Endothelial cell of umbilical vein (primary cell): ENCODE measurements around the gene AKAP12. TPM values are rescaled to one million over a fixed set of nuclear protein-coding genes. Genes with fewer than 3 reads are reported as not detected.
A peak's percentile ranks its signal among the peaks of the same experiment; 100 is the strongest.

Experiments
- BruUV-seq: library from RNA; stranded (reverse); fragments of 400-500 nt; replicated peaks from 2 replicates; lab custom pipeline; 2021; lab: Mats Ljungman, UMichigan
- CTCF ChIA-PET: fragments of 300-600, 350-600 bp; sonication (Branson Sonifier 250); formaldehyde crosslinking; loops from one replicate; lab custom pipeline; 2021; ENCODE audit warnings: antibody characterized with exemption, inconsistent platforms; lab: Charles Lee
- POLR2A ChIA-PET: fragments of 300-600, 350-600 bp; sonication (Branson Sonifier 250); formaldehyde crosslinking; loops from one replicate; lab custom pipeline; 2021; ENCODE audit warnings: antibody characterized with exemption, inconsistent platforms; lab: Charles Lee
- DNase-seq: peaks from one replicate; pipeline ENCODE4 v3.0.0-alpha.2; 2011; ENCODE audit warnings: low read depth, low spot score
- FAIRE-seq: peaks from 2 replicates; lab custom pipeline; 2011; peaks lifted over from hg19 to GRCh38; lab: Jason Lieb, UNC
- H2AFZ ChIP-seq: 2 replicates; pipeline ENCODE4 v1.6.0; 2012; ENCODE audit warnings: low read depth, low read length, control low read depth, inconsistent platforms
- H3K27ac ChIP-seq: 2 replicates; pipeline ENCODE4 v1.5.1; 2011; ENCODE audit warnings: low read depth, mild to moderate bottlenecking, control low read depth, low read length, moderate library complexity; ENCODE audit not compliant: insufficient read depth
- H3K27me3 ChIP-seq, 2 experiments: 2 replicates each; pipeline versions ENCODE4 v1.6.0 to v1.6.1; 2011; ENCODE audit warnings: low read length in 2 of 2, mixed read lengths in 1 of 2; ENCODE audit not compliant: control insufficient read depth in 2 of 2, insufficient read depth in 2 of 2
- H3K36me3 ChIP-seq, 2 experiments: 2 replicates in 1 of 2; 3 replicates in 1 of 2; pipeline ENCODE4 v1.5.1; 2011; ENCODE audit warnings: low read length in 2 of 2, mild to moderate bottlenecking in 1 of 2, moderate library complexity in 1 of 2; ENCODE audit not compliant: control insufficient read depth in 2 of 2, insufficient read depth in 2 of 2; ENCODE audit errors: extremely low read depth in 1 of 2
- H3K4me1 ChIP-seq: 3 replicates; pipeline ENCODE4 v1.5.1; 2011; ENCODE audit warnings: mild to moderate bottlenecking, low read length; ENCODE audit not compliant: control insufficient read depth, insufficient read depth; ENCODE audit errors: extremely low read depth
- H3K4me2 ChIP-seq: 2 replicates; pipeline ENCODE4 v1.6.1; 2011; ENCODE audit warnings: low read length, control low read depth, mixed read lengths; ENCODE audit not compliant: insufficient read depth
- H3K4me3 ChIP-seq, 3 experiments: fragments of 200-600 bp in 1 of 3; sonication (generic), shearing (Covaris generic) in 1 of 3; replicated peaks in 1 of 3; 2 replicates each; pipeline ENCODE4 v1.5.1; 2011 to 2016; ENCODE audit warnings: control low read depth in 3 of 3, low read length in 3 of 3, mild to moderate bottlenecking in 2 of 3, inconsistent platforms in 1 of 3, low read depth in 1 of 3, moderate library complexity in 1 of 3; ENCODE audit not compliant: insufficient read depth in 1 of 3
- H3K79me2 ChIP-seq: 2 replicates; pipeline ENCODE4 v1.6.0; 2012; ENCODE audit warnings: low read length, inconsistent platforms; ENCODE audit not compliant: control insufficient read depth, insufficient read depth
- H3K9ac ChIP-seq: replicated peaks from 2 replicates; pipeline ENCODE3; 2011; ENCODE audit warnings: low read length, control low read depth; ENCODE audit not compliant: insufficient read depth; ENCODE audit errors: extremely low read depth
- H3K9me1 ChIP-seq: replicated peaks from 3 replicates; pipeline ENCODE4 v1.6.0; 2011; ENCODE audit warnings: mild to moderate bottlenecking, low read length; ENCODE audit not compliant: control insufficient read depth, insufficient read depth; ENCODE audit errors: extremely low read depth
- H3K9me3 ChIP-seq: replicated peaks from 2 replicates; pipeline ENCODE4 v1.5.1; 2012; ENCODE audit warnings: low read length, inconsistent platforms; ENCODE audit not compliant: control insufficient read depth, insufficient read depth
- H4K20me1 ChIP-seq: replicated peaks from 2 replicates; pipeline ENCODE3; 2011; ENCODE audit warnings: mild to moderate bottlenecking, low read length; ENCODE audit not compliant: control insufficient read depth, insufficient read depth; ENCODE audit errors: extremely low read depth
- EZH2 ChIP-seq: IDR thresholded peaks from 2 replicates; pipeline ENCODE4 v1.6.1; 2012; ENCODE audit warnings: borderline replicate concordance, low read depth, mild to moderate bottlenecking, moderate library complexity, low read length, inconsistent platforms; ENCODE audit not compliant: severe bottlenecking
- FOS ChIP-seq: IDR thresholded peaks from 2 replicates; pipeline ENCODE4 v1.6.1; 2011; ENCODE audit warnings: mild to moderate bottlenecking, low read length, moderate library complexity, borderline replicate concordance; ENCODE audit not compliant: insufficient read depth
- GATA2 ChIP-seq: IDR thresholded peaks from 2 replicates; pipeline ENCODE4 v1.7.0; 2011; ENCODE audit warnings: low read depth, mild to moderate bottlenecking, moderate library complexity, mixed read lengths, low read length; ENCODE audit not compliant: insufficient read length, insufficient read depth
- JUN ChIP-seq: IDR thresholded peaks from 2 replicates; pipeline ENCODE4 v1.6.1; 2011; ENCODE audit warnings: borderline replicate concordance, low read depth; ENCODE audit not compliant: insufficient read length, insufficient read depth
- POLR2A ChIP-seq: IDR thresholded peaks from 2 replicates; pipeline ENCODE4 v1.6.1; 2012; ENCODE audit warnings: low read depth, mild to moderate bottlenecking, control low read depth, low read length
- POLR2AphosphoS5 ChIP-seq: IDR thresholded peaks from 2 replicates; pipeline ENCODE4 v1.6.1; 2012; ENCODE audit warnings: low read depth, mild to moderate bottlenecking, control low read depth, low read length, moderate library complexity; ENCODE audit not compliant: insufficient read depth
- dilution Hi-C: fragments of 300-500 bp; cut with MboI; formaldehyde crosslinking; loops from one replicate; pipeline ENCODE4 v1.15.0; 2019; ENCODE audit warnings: low sequenced_read_pairs; ENCODE audit not compliant: extremely low pct_ligation_motif_present
- intact Hi-C: fragments of 100-400 bp; cut with micrococcal nuclease; formaldehyde crosslinking; loops from one replicate; pipeline ENCODE4 v1.10.0; 2022
- polyA plus RNA-seq, 4 experiments: library from polyadenylated mRNA; depleted of rRNA in 3 of 4; stranded (reverse) in 3 of 4; unstranded in 1 of 4; fragments of >200 nt; gene quantifications; 2 replicates each; pipeline versions ENCODE4 v1.2.1 to v1.2.3, GENCODE V29; 2011 to 2012; ENCODE audit warnings: missing spikeins in 1 of 4
- total RNA-seq: library from RNA; stranded (reverse); gene quantifications from 2 replicates; pipeline ENCODE4 v1.2.3, GENCODE V29; 2021
- TF ChIP-seq, protein P1 (sequence below): IDR thresholded peaks from 2 replicates; pipeline ENCODE4 v1.6.1; 2011; ENCODE audit not compliant: insufficient read depth, insufficient read length
- TF ChIP-seq, protein P2 (sequence below), 2 donors: IDR thresholded peaks; 1 replicate in 1 of 2; 2 replicates in 1 of 2; pipeline ENCODE4 v1.5.1; 2011; ENCODE audit warnings: low read length in 2 of 2, mild to moderate bottlenecking in 2 of 2, moderate library complexity in 2 of 2, control low read depth in 1 of 2, inconsistent platforms in 1 of 2, low read depth in 1 of 2; ENCODE audit not compliant: insufficient read depth in 1 of 2; ENCODE audit errors: extremely low read depth in 1 of 2

AKAP12 gene
- total and polyA plus RNA-seq, 2 donors (not counting 3 experiments of a cell fraction or from before 2014, with no cell fraction given), result 46.9 to 340 TPM

DNA sequence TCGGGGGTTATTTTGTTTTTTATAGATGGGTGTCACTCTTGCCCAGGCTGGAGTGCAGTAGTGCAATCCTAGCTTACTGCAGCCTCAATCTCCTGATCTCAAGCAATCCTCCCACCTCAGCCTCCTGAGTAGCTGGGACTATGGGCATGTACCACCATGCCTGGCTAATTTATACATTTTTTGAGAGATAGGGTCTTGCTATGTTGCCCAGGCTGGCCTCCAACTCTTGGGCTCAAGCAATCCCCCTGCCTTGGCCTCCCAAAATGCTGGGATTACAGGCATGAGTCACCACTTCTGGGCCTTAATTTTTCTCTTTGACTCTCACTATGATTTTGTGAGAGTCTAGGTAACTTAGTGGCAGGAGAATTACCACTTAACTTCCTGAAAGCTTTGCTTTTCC is 23.3 kb downstream of the AKAP12 start:
- no peak overlapping the region for H2AFZ ChIP-seq
- no peak overlapping the region for H3K4me3 ChIP-seq
- dilution Hi-C loops, result no loop called here
- H3K27me3 ChIP-seq, result no peaks in the 10 kb centered on the region
- H3K9me3 ChIP-seq, result no peaks in the 10 kb centered on the region
- BruUV-seq, result no TSS peak
- H3K9ac ChIP-seq, result no peak overlapping the region
- intact Hi-C loops, result no loop called here
- peaks cover 0 to 5% of the 10 kb centered on the region in 2 experiments for H3K36me3 ChIP-seq
- no peaks in the 10 kb centered on the region for H3K9me1 ChIP-seq
- POLR2A ChIA-PET, result no interaction called here
- H3K27ac ChIP-seq, result no peak overlapping the region
- H3K79me2 ChIP-seq, result peaks cover 47% of the 10 kb centered on the region
- no peak overlapping the region for H3K4me2 ChIP-seq
- no peak for FAIRE-seq
- no peak for DNase-seq
- peaks cover 7% of the 10 kb centered on the region for H3K4me1 ChIP-seq
- TF ChIP-seq POLR2A, result no peak
- TF ChIP-seq, protein P1, sequence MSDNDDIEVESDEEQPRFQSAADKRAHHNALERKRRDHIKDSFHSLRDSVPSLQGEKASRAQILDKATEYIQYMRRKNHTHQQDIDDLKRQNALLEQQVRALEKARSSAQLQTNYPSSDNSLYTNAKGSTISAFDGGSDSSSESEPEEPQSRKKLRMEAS, result no peak
- peak; percentile 8 for TF ChIP-seq JUN
- H4K20me1 ChIP-seq, result no peaks in the 10 kb centered on the region
- CTCF ChIA-PET, result no interaction called here

DNA sequence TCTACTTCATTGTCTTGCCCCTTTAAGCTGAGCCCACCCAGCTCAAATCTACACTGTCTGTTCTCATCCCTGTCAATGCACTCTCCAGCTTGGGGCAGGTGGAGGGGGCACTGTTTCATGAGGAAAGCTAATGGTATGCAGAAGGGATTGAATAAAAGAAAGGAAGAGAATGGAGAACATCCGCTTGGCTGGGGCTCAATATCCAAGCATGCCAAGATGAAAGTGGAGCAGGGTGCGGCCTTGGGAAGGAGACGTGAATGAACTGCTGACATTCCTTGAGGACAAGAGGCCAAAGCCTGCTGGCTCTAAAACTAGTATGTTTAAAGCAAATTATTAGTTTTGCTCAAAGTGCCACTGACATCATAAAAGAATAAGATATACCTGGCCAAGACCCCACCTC is 24.2 kb downstream of the AKAP12 start:
- CTCF ChIA-PET, result interaction anchor here (1.8 to 2.3 kb wide), 3 partner anchors 10 to 249 kb away, joined by 4 to 9 read pairs (median 4); no protein-coding TSS in a partner anchor
- no peak overlapping the region for H3K9ac ChIP-seq
- FAIRE-seq (no peak), DNase-seq (no peak)
- peaks cover 46% of the 10 kb centered on the region for H3K79me2 ChIP-seq
- no TSS peak for BruUV-seq
- no peaks in the 10 kb centered on the region for H4K20me1 ChIP-seq
- H3K9me1 ChIP-seq, result no peaks in the 10 kb centered on the region
- no peak for TF ChIP-seq EZH2
- TF ChIP-seq FOS, result no peak
- TF ChIP-seq POLR2A, result no peak
- TF ChIP-seq, protein P2, sequence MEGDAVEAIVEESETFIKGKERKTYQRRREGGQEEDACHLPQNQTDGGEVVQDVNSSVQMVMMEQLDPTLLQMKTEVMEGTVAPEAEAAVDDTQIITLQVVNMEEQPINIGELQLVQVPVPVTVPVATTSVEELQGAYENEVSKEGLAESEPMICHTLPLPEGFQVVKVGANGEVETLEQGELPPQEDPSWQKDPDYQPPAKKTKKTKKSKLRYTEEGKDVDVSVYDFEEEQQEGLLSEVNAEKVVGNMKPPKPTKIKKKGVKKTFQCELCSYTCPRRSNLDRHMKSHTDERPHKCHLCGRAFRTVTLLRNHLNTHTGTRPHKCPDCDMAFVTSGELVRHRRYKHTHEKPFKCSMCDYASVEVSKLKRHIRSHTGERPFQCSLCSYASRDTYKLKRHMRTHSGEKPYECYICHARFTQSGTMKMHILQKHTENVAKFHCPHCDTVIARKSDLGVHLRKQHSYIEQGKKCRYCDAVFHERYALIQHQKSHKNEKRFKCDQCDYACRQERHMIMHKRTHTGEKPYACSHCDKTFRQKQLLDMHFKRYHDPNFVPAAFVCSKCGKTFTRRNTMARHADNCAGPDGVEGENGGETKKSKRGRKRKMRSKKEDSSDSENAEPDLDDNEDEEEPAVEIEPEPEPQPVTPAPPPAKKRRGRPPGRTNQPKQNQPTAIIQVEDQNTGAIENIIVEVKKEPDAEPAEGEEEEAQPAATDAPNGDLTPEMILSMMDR (IDR thresholded peaks at IDR 0.05; ENCODE audit: extremely low read depth in 1 of 2, insufficient read depth in 1 of 2, low read depth in 1 of 2, low read length in 2 of 2), result no peak
- no peak for TF ChIP-seq GATA2
- TF ChIP-seq POLR2AphosphoS5, result no peak
- TF ChIP-seq JUN, result no peak
- H3K27ac ChIP-seq, result no peak overlapping the region
- intact Hi-C loops (no loop called here), dilution Hi-C loops (no loop called here)
- no peak overlapping the region for H2AFZ ChIP-seq
- no peaks in the 10 kb centered on the region for H3K9me3 ChIP-seq
- H3K4me1 ChIP-seq, result peaks cover 9% of the 10 kb centered on the region
- no peak overlapping the region for H3K4me3 ChIP-seq
- H3K27me3 ChIP-seq, result no peaks in the 10 kb centered on the region
- H3K4me2 ChIP-seq, result no peak overlapping the region
- peaks cover 0 to 5% of the 10 kb centered on the region in 2 experiments for H3K36me3 ChIP-seq
- POLR2A ChIA-PET, result interaction anchor here (0.6 kb wide), 1 partner anchor 20 kb away, joined by 4 read pairs; no protein-coding TSS in a partner anchor
